Endodermal cell (in vitro differentiated cells): ENCODE results near the gene M6PR. TPM values are rescaled to one million over a fixed set of nuclear protein-coding genes. Genes with fewer than 3 reads are reported as not detected.
"Not testable (repeated sequence)": the region's sequence is repeated elsewhere in the genome, so short reads cannot be mapped to it uniquely, and the experiment has no call there.

Source experiments
- DNase-seq: peaks from one replicate; pipeline ENCODE4 v3.0.0-alpha.2; 2017
- H3K27ac ChIP-seq: 2 replicates; pipeline ENCODE4 v1.5.1; 2013; ENCODE audit warnings: mild to moderate bottlenecking, low read depth, low read length, moderate library complexity
- H3K27me3 ChIP-seq: 2 replicates; pipeline ENCODE4 v1.6.1; 2013; ENCODE audit warnings: mild to moderate bottlenecking, low read length, moderate library complexity; ENCODE audit not compliant: insufficient read depth, control insufficient read depth, poor library complexity, severe bottlenecking
- H3K36me3 ChIP-seq: 2 replicates; pipeline ENCODE4 v1.7.0; 2013; ENCODE audit warnings: mild to moderate bottlenecking, low read length, moderate library complexity; ENCODE audit not compliant: control insufficient read depth, insufficient read depth
- H3K4me1 ChIP-seq: one replicate; pipeline ENCODE4 v1.7.0; 2013; ENCODE audit warnings: low read length; ENCODE audit not compliant: control insufficient read depth, insufficient read depth
- H3K4me3 ChIP-seq: 2 replicates; pipeline ENCODE4 v1.5.1; 2013; ENCODE audit warnings: mild to moderate bottlenecking, low read length, moderate library complexity
- H3K9ac ChIP-seq: 2 replicates; pipeline ENCODE4 v1.6.1; 2013; ENCODE audit warnings: mild to moderate bottlenecking, low read length, moderate library complexity; ENCODE audit not compliant: poor library complexity, severe bottlenecking; ENCODE audit errors: extremely low read depth
- H3K9me3 ChIP-seq: 2 replicates; pipeline ENCODE4 v1.6.1; 2013; ENCODE audit warnings: mild to moderate bottlenecking, low read length, moderate library complexity; ENCODE audit not compliant: control insufficient read depth
- H3K27ac Mint-ChIP-seq: 2 replicates; pipeline ENCODE4 v1.8.0; 2020; ENCODE audit warnings: mixed read lengths
- H3K27me3 Mint-ChIP-seq: 2 replicates; pipeline ENCODE4 v1.8.0; 2021; ENCODE audit warnings: mild to moderate bottlenecking, mixed read lengths; ENCODE audit not compliant: insufficient read depth
- H3K36me3 Mint-ChIP-seq: 2 replicates; pipeline ENCODE4 v1.8.0; 2020; ENCODE audit warnings: low read depth, mixed read lengths
- H3K4me1 Mint-ChIP-seq: 2 replicates; pipeline ENCODE4 v1.8.0; 2020; ENCODE audit warnings: mixed read lengths
- H3K4me3 Mint-ChIP-seq: 2 replicates; pipeline ENCODE4 v1.8.0; 2020; ENCODE audit warnings: mild to moderate bottlenecking, moderate library complexity, mixed read lengths
- H3K9me3 Mint-ChIP-seq: 2 replicates; pipeline ENCODE4 v1.8.0; 2020; ENCODE audit warnings: mild to moderate bottlenecking, mixed read lengths
- CTCF ChIP-seq: fragments of 200-600 bp; sonication (generic); conservative IDR thresholded peaks from 2 replicates; pipeline ENCODE4 v1.5.0; 2021; ENCODE audit warnings: antibody characterized with exemption, mild to moderate bottlenecking
- WGBS, 2 experiments: methylation state at CpG; one replicate each; pipeline versions ENCODE4 v1.1.5 to v1.1.7; 2013; ENCODE audit warnings: missing lambda C conversion rate in 2 of 2, mixed read lengths in 1 of 2; ENCODE audit not compliant: insufficient coverage in 1 of 2, insufficient read length in 1 of 2; 5-methylcytosine and 5-hydroxymethylcytosine counted together
- total RNA-seq, 2 donors: library from RNA; stranded (reverse); fragmentation: NEBNext Ultra II Directional in 1 of 2; extraction: Animal tissue kit (Norgen Biotek cat#: 25700) in 1 of 2; gene quantifications; 2 replicates in 1 of 2; 3 replicates in 1 of 2; pipeline ENCODE4 v1.2.1, GENCODE V29; 2021

The M6PR gene
- total RNA-seq, 2 donors from 2014 or later: 116 to 255 TPM

GRCh38 chr12:8930655-8931323 is 18.7 kb downstream of the M6PR start:
- not testable (repeated sequence) for H3K4me1 ChIP-seq, H3K4me3 ChIP-seq, H3K27ac ChIP-seq, DNase-seq, H3K9ac ChIP-seq, H3K27ac Mint-ChIP-seq, H3K9me3 ChIP-seq, H3K27me3 ChIP-seq, H3K27me3 Mint-ChIP-seq, H3K9me3 Mint-ChIP-seq, H3K4me1 Mint-ChIP-seq, H3K4me3 Mint-ChIP-seq
- peaks cover 44% of the 10 kb centered on the region for H3K36me3 ChIP-seq
- 98 to 100% methylated on average over 2 to 3 of the region's 4 CpGs for WGBS, 2 experiments
- peaks cover 49% of the 10 kb centered on the region for H3K36me3 Mint-ChIP-seq

- peak; percentile 59 for TF ChIP-seq CTCF
- Mint-ChIP-seq H3K36me3 (peaks cover 39% of the 10 kb centered on the region), H3K27ac (no peak overlapping the region), H3K9me3 (no peaks in the 10 kb centered on the region), H3K4me1 (peaks cover 6% of the 10 kb centered on the region), H3K4me3 (no peak overlapping the region), H3K27me3 (no peaks in the 10 kb centered on the region)
- Histone ChIP-seq H3K4me1 (no peaks in the 10 kb centered on the region), H3K36me3 (peaks cover 57% of the 10 kb centered on the region), H3K9me3 (no peaks in the 10 kb centered on the region), H3K4me3 (no peak overlapping the region), H3K27ac (no peak overlapping the region), H3K9ac (no peak overlapping the region), H3K27me3 (no peaks in the 10 kb centered on the region)
- 88% methylated on average over 5 of the region's 5 CpGs; no CpG with 5 or more reads in 1 of the 2 experiments for WGBS, 2 experiments
- DNase-seq: peak; percentile 56
These were observed 26.9 kb downstream of the M6PR start for GRCh38 chr12:8922544-8922943.

GRCh38 chr12:8919643-8920042 is 29.8 kb downstream of the M6PR start:
- H3K9me3 Mint-ChIP-seq, H3K27ac ChIP-seq, H3K9ac ChIP-seq, H3K27me3 ChIP-seq, H3K9me3 ChIP-seq, DNase-seq, H3K27me3 Mint-ChIP-seq, H3K4me1 ChIP-seq, H3K4me1 Mint-ChIP-seq, H3K4me3 Mint-ChIP-seq, H3K4me3 ChIP-seq: not testable (repeated sequence)
- H3K27ac Mint-ChIP-seq: peak overlapping the region; percentile 32
- peaks cover 48% of the 10 kb centered on the region for H3K36me3 ChIP-seq
- WGBS, 2 experiments: 91% methylated on average over 3 of the region's 4 CpGs; no CpG with 5 or more reads in 1 of the 2 experiments
- peaks cover 39% of the 10 kb centered on the region for H3K36me3 Mint-ChIP-seq

GRCh38 chr12:8917751-8918150 is 31.7 kb downstream of the M6PR start:
- no peak for DNase-seq
- Histone ChIP-seq H3K27me3 (no peaks in the 10 kb centered on the region), H3K4me1 (no peaks in the 10 kb centered on the region), H3K9me3 (no peaks in the 10 kb centered on the region), H3K27ac (no peak overlapping the region), H3K9ac (no peak overlapping the region), H3K36me3 (peaks cover 38% of the 10 kb centered on the region), H3K4me3 (no peak overlapping the region)
- no peak for TF ChIP-seq CTCF
- Mint-ChIP-seq H3K4me1 (peaks cover 18% of the 10 kb centered on the region), H3K36me3 (peaks cover 33% of the 10 kb centered on the region), H3K27me3 (no peaks in the 10 kb centered on the region), H3K9me3 (no peaks in the 10 kb centered on the region), H3K4me3 (no peak overlapping the region), H3K27ac (no peak overlapping the region)
- 43 to 63% methylated on average over 1 of the region's 1 CpG for WGBS, 2 experiments
